ENCODE data around the gene SMAP2. TPM values are rescaled to one million over a fixed set of nuclear protein-coding genes. Genes with fewer than 3 reads are reported as not detected.

The SMAP2 gene
- total and polyA plus RNA-seq, 2 of the 4 experiments (the other 2 are of a cell fraction) = 30.1 to 31.0 TPM

- BruUV-seq (replicated peaks) = no TSS peak
- CTCF ChIA-PET = interaction anchor here (1.2 kb wide), 1 partner anchor 296 kb away, joined by 4 read pairs; no protein-coding TSS in a partner anchor
Observed at GRCh38 chr1:40449684-40450494, 76.4 kb downstream of the SMAP2 start, which contains the start of gene ZFP69B. ZFP69B (plus strand) TSS chr1:40450476; CDS start chr1:40450962, 486 bp downstream.

More at GRCh38 chr1:40449684-40450494, 76.4 kb downstream of the SMAP2 start, which contains the start of gene ZFP69B:
- Histone ChIP-seq H4K8ac (ENCODE audit: low read depth in 2 of 2, low read length in 2 of 2) (peak within 1 kb of the TSS; percentile 86 to 92), H4K20me1 (ENCODE audit: insufficient read depth, low read length) (no peaks in the 10 kb centered on the region), H3K27ac (ENCODE audit: insufficient read depth, low read length) (peak within 1 kb of the TSS; percentile 84), H3K56ac (ENCODE audit: extremely low read depth, insufficient read depth, low read length) (peak within 1 kb of the TSS; percentile 72), H3K23ac (ENCODE audit: low read depth, low read length) (peak within 1 kb of the TSS; percentile 89), H2BK5ac (ENCODE audit: low read depth, low read length, poor library complexity, severe bottlenecking) (peak within 1 kb of the TSS; percentile 80), H4K5ac (ENCODE audit: low read depth, low read length) (peak within 1 kb of the TSS; percentile 88), H2BK120ac (ENCODE audit: low read depth, low read length) (peak within 1 kb of the TSS; percentile 83), H3K9ac (ENCODE audit: low read depth, low read length) (peak within 1 kb of the TSS; percentile 83), H3K79me1 (ENCODE audit: low read depth in 1 of 2, low read length in 2 of 2) (peaks cover 6 to 10% of the 10 kb centered on the region in 2 experiments; a peak in 3 of 4 replicates), H2BK15ac (ENCODE audit: low read depth, low read length) (peak within 1 kb of the TSS; percentile 41; the same call in 2 of the 3 replicates), H2BK20ac (ENCODE audit: low read depth, low read length) (peak within 1 kb of the TSS; percentile 82), H3K4ac (ENCODE audit: low read depth, low read length) (peak within 1 kb of the TSS; percentile 68), H2AFZ (replicated peaks; ENCODE audit: low read length, poor library complexity) (peak within 1 kb of the TSS; percentile 96), H3K9me1 (ENCODE audit: insufficient read depth, low read length) (no peaks in the 10 kb centered on the region), H3K4me1 (ENCODE audit: control insufficient read depth, insufficient read depth, low read length) (no peaks in the 10 kb centered on the region), H3K27me3 (ENCODE audit: control insufficient read depth, insufficient read depth, low read length) (no peaks in the 10 kb centered on the region), H3K4me3 (ENCODE audit: insufficient read depth, low read depth, low read length) (peak within 1 kb of the TSS; percentile 72), H3K14ac (replicated peaks; ENCODE audit: low read depth, low read length) (peak within 1 kb of the TSS; percentile 81), H4K91ac (ENCODE audit: insufficient read depth, low read depth, low read length) (peak within 1 kb of the TSS; percentile 90), H3K18ac (ENCODE audit: low read depth, low read length) (peak within 1 kb of the TSS; percentile 80), H2AK5ac (ENCODE audit: low read depth, low read length) (peak within 1 kb of the TSS; percentile 31), H2AK9ac (replicated peaks; ENCODE audit: low read depth, low read length, poor library complexity) (peak within 1 kb of the TSS; percentile 73), H3K4me2 (ENCODE audit: low read depth, low read length) (peak within 1 kb of the TSS; percentile 94), H3K36me3 (ENCODE audit: control insufficient read depth, insufficient read depth, low read length) (0 out of 2 replicates have a peak, but pooled peaks cover 2% of the 10 kb centered on the region), H3K9me3 (ENCODE audit: control insufficient read depth, insufficient read depth, low read length) (peaks cover 21% of the 10 kb centered on the region)
- POLR2A ChIA-PET (ENCODE audit: unreplicated experiment) = no interaction called here
- intact Hi-C loops (cut with micrococcal nuclease) (no loop called here), dilution Hi-C loops (cut with HindIII; ENCODE audit: low sequenced_read_pairs, unreplicated experiment) (no loop called here), in situ Hi-C loops (cut with MboI; ENCODE audit: low sequenced_read_pairs) (no loop called here)
- WGBS, 2 experiments (ENCODE audit: extremely low coverage in 2 of 2, insufficient read length in 1 of 2) = 1% methylated on average over 26 of the region's 64 CpGs; no CpG with 5 or more reads in 1 of the 2 experiments
- TF ChIP-seq POLR2A (IDR thresholded peaks at IDR 0.05; ENCODE audit: low read depth, low read length) = peak; percentile 73
- peak; percentile 93 for TF ChIP-seq MAZ (IDR thresholded peaks at IDR 0.05; ENCODE audit: borderline replicate concordance, low read depth, low read length)
- TF ChIP-seq MXI1 (IDR thresholded peaks at IDR 0.05; ENCODE audit: borderline replicate concordance, low read depth, low read length) = peak; percentile 63; the same call in 1 of the 2 replicates
- TF ChIP-seq CEBPB (IDR thresholded peaks at IDR 0.05; ENCODE audit: low read depth, low read length) = no peak
- peak; percentile 74 for TF ChIP-seq BHLHE40 (IDR thresholded peaks at IDR 0.05; ENCODE audit: low read depth, low read length)
- no peak for TF ChIP-seq RAD21 (IDR thresholded peaks at IDR 0.05; ENCODE audit: low read length)
- TF ChIP-seq, protein P1, sequence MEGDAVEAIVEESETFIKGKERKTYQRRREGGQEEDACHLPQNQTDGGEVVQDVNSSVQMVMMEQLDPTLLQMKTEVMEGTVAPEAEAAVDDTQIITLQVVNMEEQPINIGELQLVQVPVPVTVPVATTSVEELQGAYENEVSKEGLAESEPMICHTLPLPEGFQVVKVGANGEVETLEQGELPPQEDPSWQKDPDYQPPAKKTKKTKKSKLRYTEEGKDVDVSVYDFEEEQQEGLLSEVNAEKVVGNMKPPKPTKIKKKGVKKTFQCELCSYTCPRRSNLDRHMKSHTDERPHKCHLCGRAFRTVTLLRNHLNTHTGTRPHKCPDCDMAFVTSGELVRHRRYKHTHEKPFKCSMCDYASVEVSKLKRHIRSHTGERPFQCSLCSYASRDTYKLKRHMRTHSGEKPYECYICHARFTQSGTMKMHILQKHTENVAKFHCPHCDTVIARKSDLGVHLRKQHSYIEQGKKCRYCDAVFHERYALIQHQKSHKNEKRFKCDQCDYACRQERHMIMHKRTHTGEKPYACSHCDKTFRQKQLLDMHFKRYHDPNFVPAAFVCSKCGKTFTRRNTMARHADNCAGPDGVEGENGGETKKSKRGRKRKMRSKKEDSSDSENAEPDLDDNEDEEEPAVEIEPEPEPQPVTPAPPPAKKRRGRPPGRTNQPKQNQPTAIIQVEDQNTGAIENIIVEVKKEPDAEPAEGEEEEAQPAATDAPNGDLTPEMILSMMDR (conservative IDR thresholded peaks at IDR 0.05; ENCODE audit: low read depth, low read length) = peak; percentile 12; the same call in 1 of the 2 replicates
- TF ChIP-seq MAFK (IDR thresholded peaks at IDR 0.05; ENCODE audit: low read depth, low read length) = 0 out of 2 replicates have a peak, but pooled peaks have one; percentile 0
- peak; percentile 81 for TF ChIP-seq RCOR1 (IDR thresholded peaks at IDR 0.05; ENCODE audit: insufficient replicate concordance, low read length)
- ATAC-seq (ENCODE audit: low read depth) (peak; percentile 97), DNase-seq (peak; percentile 92)

All from IMR-90 (cell line).